AG09309 (cell line): ENCODE data around the gene STPG1.

Source experiments
- DNase-seq: peaks from one replicate; pipeline ENCODE4 v3.0.0-alpha.2; 2010; ENCODE audit warnings: low read depth
- H3K4me3 ChIP-seq: 2 replicates; pipeline ENCODE4 v1.5.1; 2011; ENCODE audit warnings: mild to moderate bottlenecking, low read depth, low read length, moderate library complexity; ENCODE audit not compliant: control insufficient read depth
- TF ChIP-seq, protein P1 (sequence below): IDR thresholded peaks from 2 replicates; pipeline ENCODE4 v1.5.1; 2011; ENCODE audit warnings: mild to moderate bottlenecking, low read depth, low read length, inconsistent platforms; ENCODE audit not compliant: insufficient read depth, control insufficient read depth; ENCODE audit errors: missing control alignments

Gene STPG1

DNA sequence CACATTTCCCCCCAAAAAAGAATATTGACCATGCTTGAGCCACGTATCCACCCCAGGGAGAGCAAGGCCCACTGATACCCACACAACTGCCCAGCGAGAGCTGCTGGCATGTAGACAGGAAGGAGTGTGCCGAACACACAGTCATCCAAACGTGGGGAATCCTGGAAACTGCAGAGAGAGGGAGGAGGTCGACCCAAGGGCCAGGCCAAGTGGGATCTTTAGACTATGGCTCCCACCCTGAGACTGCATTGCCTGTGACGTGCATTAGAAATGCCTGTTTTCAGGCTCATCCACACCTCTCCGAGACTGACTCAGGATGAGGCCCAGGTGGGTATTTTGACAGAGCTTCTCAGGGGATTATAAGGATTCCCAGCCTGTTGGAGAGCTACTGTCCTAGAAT lies 27.9 kb upstream of the STPG1 start:
- TF ChIP-seq, protein P1, sequence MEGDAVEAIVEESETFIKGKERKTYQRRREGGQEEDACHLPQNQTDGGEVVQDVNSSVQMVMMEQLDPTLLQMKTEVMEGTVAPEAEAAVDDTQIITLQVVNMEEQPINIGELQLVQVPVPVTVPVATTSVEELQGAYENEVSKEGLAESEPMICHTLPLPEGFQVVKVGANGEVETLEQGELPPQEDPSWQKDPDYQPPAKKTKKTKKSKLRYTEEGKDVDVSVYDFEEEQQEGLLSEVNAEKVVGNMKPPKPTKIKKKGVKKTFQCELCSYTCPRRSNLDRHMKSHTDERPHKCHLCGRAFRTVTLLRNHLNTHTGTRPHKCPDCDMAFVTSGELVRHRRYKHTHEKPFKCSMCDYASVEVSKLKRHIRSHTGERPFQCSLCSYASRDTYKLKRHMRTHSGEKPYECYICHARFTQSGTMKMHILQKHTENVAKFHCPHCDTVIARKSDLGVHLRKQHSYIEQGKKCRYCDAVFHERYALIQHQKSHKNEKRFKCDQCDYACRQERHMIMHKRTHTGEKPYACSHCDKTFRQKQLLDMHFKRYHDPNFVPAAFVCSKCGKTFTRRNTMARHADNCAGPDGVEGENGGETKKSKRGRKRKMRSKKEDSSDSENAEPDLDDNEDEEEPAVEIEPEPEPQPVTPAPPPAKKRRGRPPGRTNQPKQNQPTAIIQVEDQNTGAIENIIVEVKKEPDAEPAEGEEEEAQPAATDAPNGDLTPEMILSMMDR: no peak
- DNase-seq: no peak
- no peak overlapping the region for H3K4me3 ChIP-seq

DNA sequence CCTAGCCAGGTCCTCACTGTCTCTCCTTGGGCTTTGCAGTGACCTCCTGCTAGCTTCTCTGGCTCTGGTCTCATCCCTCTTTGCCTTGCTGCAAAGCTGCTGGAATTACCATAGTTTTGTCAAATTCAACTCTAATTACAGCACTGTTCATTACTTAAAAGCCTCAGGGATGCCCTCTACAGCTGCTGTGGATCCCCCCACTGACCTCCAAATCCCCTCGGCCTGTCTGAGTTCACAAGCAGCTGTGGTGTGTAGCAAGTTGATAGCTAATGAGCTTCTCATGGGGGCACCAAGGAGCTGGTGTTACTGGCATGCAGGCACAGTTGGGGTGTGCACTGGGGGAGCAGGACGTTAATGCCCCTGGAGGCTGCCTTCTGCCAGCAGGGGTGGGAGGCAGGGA lies 26.9 kb upstream of the STPG1 start:
- TF ChIP-seq, protein P1: no peak
- no peak overlapping the region for H3K4me3 ChIP-seq
- DNase-seq: no peak

- no peak overlapping the region for H3K4me3 ChIP-seq
- no peak for DNase-seq
- TF ChIP-seq, protein P1: no peak
Observed at GRCh38 chr1:24438423-24438901, 24.9 kb upstream of the STPG1 start.

- no peak for DNase-seq
- no peak overlapping the region for H3K4me3 ChIP-seq
- TF ChIP-seq, protein P1: no peak
Observed at GRCh38 chr1:24437631-24438396, 24.2 kb upstream of the STPG1 start.

DNA sequence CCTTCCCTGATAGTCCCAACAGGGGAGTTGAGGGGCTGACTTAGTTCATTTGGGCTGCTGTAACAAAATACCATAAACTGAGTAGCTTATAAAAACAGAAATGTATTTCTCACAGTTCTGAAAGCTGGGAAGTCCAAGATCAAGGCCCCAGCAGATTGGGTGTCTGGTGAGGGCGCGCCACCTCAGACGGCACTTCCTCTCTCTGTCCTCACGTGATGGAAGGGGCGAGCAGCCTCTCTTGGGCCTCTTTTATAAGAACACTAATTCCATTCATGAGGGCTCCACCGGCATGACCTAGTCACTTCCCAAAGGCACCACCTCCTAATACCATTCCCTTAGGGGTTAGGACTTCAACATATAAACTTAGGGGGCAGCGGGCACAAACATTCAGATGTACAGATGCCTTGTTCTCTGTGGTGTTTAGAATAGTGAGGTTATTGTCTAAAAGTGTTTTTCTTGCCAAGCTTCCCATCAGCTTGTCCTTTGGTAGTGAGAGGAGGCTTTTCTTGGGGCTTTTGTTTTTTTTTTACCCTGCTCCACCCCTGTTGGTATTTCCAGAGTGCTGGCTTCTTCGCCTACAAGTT lies 22.3 kb upstream of the STPG1 start:
- no peak overlapping the region for H3K4me3 ChIP-seq
- TF ChIP-seq, protein P1: no peak
- DNase-seq: no peak

- no peak for DNase-seq
- no peak overlapping the region for H3K4me3 ChIP-seq
- TF ChIP-seq, protein P1: no peak
Observed at GRCh38 chr1:24427545-24427862, 13.9 kb upstream of the STPG1 start.
